ENCODE data around the gene CCDC24. TPM values are rescaled to one million over a fixed set of nuclear protein-coding genes. Genes with fewer than 3 reads are reported as not detected.

The CCDC24 gene
- total and polyA plus RNA-seq, 9 of the 15 experiments (the other 6 are each of a cell fraction or from before 2014, with no cell fraction given), result 0.31 to 4.5 (median 1.5) TPM

GRCh38 chr1:44012941-44013609 is 21.7 kb downstream of the CCDC24 start:
- H3K9me1 ChIP-seq (ENCODE audit: control insufficient read depth, insufficient read depth, low read length), result no peaks in the 10 kb centered on the region
- in situ Hi-C loops (cut with MboI), result no loop called here
- peak overlapping the region in 1 of 2 experiments; percentile 45; a peak in 1 of 4 replicates for H3K9ac ChIP-seq (ENCODE audit: insufficient read depth in 1 of 2, low read depth in 2 of 2, low read length in 2 of 2)
- ChIA-PET CTCF (ENCODE audit: low intra/inter-chr PET ratio) (interaction anchor here (1.1 kb wide), 1 partner anchor 23 kb away, joined by 3 read pairs; no protein-coding TSS in a partner anchor), POLR2A (interaction anchor here (0.5 to 3.9 kb wide), 3 partner anchors 12 to 546 kb away, joined by 3 to 29 read pairs (median 7); partner anchors contain the start of gene SLC6A9)
- H3K9me3 ChIP-seq (replicated peaks; ENCODE audit: control insufficient read depth, insufficient read depth, low read depth, low read length), result no peaks in the 10 kb centered on the region
- H3K27ac ChIP-seq (ENCODE audit: extremely low read depth, low read depth, low read length), result no peak overlapping the region
- 73% methylated on average over 13 of the region's 13 CpGs for WGBS (ENCODE audit: insufficient coverage, low coverage, missing lambda C conversion rate)
- no peak overlapping the region for H3K4me2 ChIP-seq (ENCODE audit: insufficient read depth, low read length)
- no peak for TF ChIP-seq SMARCA5 (IDR thresholded peaks at IDR 0.05)
- TF ChIP-seq TFAP4 (CRISPR knock-in tag; IDR thresholded peaks at IDR 0.05; ENCODE audit: borderline replicate concordance), result 0 out of 2 replicates have a peak, but pooled peaks have one; percentile 22
- TF ChIP-seq POLR2G (IDR thresholded peaks at IDR 0.05; ENCODE audit: low read depth, low read length), result peak; percentile 29; the same call in 1 of the 2 replicates
- TF ChIP-seq RBFOX2 (IDR thresholded peaks at IDR 0.05; ENCODE audit: low read depth, low read length), result 0 out of 2 replicates have a peak, but pooled peaks have one; percentile 32
- no peaks in the 10 kb centered on the region for H3K36me3 ChIP-seq (ENCODE audit: control insufficient read depth, insufficient read depth, low read length)
- H2AFZ ChIP-seq (ENCODE audit: low read depth, low read length), result no peak overlapping the region
- no TSS peak for BruUV-seq (replicated peaks)
- DNase-seq (ENCODE audit: extremely low read depth in 1 of 4, low spot score in 3 of 4), result no peak
- no peak for ATAC-seq
- intact Hi-C loops (cut with micrococcal nuclease), result no loop called here
- no peaks in the 10 kb centered on the region for H3K79me2 ChIP-seq (ENCODE audit: control insufficient read depth, insufficient read depth, low read length)
- no peaks in the 10 kb centered on the region; the same call in 1 of the 2 replicates for H4K20me1 ChIP-seq (replicated peaks; ENCODE audit: control insufficient read depth, insufficient read depth, low read length)
- no peaks in the 10 kb centered on the region for H3K27me3 ChIP-seq (ENCODE audit: control insufficient read depth in 2 of 2, insufficient read depth in 2 of 2, low read length in 2 of 2)
- peaks cover 6 to 48% of the 10 kb centered on the region in 2 experiments; a peak in 4 of 5 replicates for H3K4me1 ChIP-seq (replicated peaks in 1 of 2; ENCODE audit: control insufficient read depth in 2 of 2, insufficient read depth in 2 of 2, low read length in 2 of 2)
- FAIRE-seq, result no peak
- no peak overlapping the region for H3K4me3 ChIP-seq
